Left colon (tissue), 2 donors: ENCODE results near the gene CRHBP. TPM values are rescaled to one million over a fixed set of nuclear protein-coding genes. Genes with fewer than 3 reads are reported as not detected.

Source experiments
- ATAC-seq: fragments of 200-7000 bp; cut with Tn5 transposase; one replicate; pipeline ENCODE4 v1.9.1; 2020; ENCODE audit warnings: mild to moderate bottlenecking, moderate library complexity
- DNase-seq, 2 donors: peaks; one replicate each; pipeline ENCODE4 v3.0.0-alpha.2; 2020
- intact Hi-C, 2 donors: fragments of 100-400 bp; cut with DNase I in 1 of 2; cut with micrococcal nuclease in 1 of 2; formaldehyde crosslinking; loops; one replicate each; pipeline versions ENCODE4 v1.11.2 to v1.14.0; 2022; cut with DNase I, micrococcal nuclease
- total RNA-seq, 2 donors: library from RNA; stranded (reverse); fragmentation: NEBNext Ultra II Directional; extraction: Animal tissue kit (Norgen Biotek cat#: 25700); gene quantifications; one replicate each; pipeline ENCODE4 v1.2.1, GENCODE V29; 2021
- donor health status: DM: no; HTN: no; CAD: no.
- donor health status: DM: yes; HTN: yes; CAD: no.

The CRHBP gene
- total RNA-seq, 2 donors from 2014 or later: 0.87 TPM; not detected in 1

GRCh38 chr5:76999451-76999850 lies 46.6 kb downstream of the CRHBP start:
- intact Hi-C loops: no loop called here
- DNase-seq: no peak
- no peak for ATAC-seq

- ATAC-seq (no peak), DNase-seq (no peak)
- intact Hi-C loops: loop anchor here in 1 of 2 donors (10.0 kb wide), 1 partner anchor 128 kb away; no protein-coding TSS in a partner anchor
These were observed 50.4 kb downstream of the CRHBP start for GRCh38 chr5:77003246-77003645.

- intact Hi-C loops: loop anchor here in 1 of 2 donors (10.0 kb wide), 1 partner anchor 131 kb away; no protein-coding TSS in a partner anchor
- DNase-seq (no peak), ATAC-seq (no peak)
These were observed 53.3 kb downstream of the CRHBP start for GRCh38 chr5:77006124-77006523.

GRCh38 chr5:77008413-77008812 lies 55.6 kb downstream of the CRHBP start:
- intact Hi-C loops: loop anchor here in 1 of 2 donors (10.0 kb wide), 1 partner anchor 134 kb away; no protein-coding TSS in a partner anchor
- ATAC-seq (no peak), DNase-seq (no peak)

- ATAC-seq (no peak), DNase-seq (no peak)
- intact Hi-C loops: no loop called here
These were observed 57.4 kb downstream of the CRHBP start for GRCh38 chr5:77010243-77010642.

- intact Hi-C loops: no loop called here
- ATAC-seq: no peak
These were observed 58.7 kb downstream of the CRHBP start for GRCh38 chr5:77011498-77011897.

GRCh38 chr5:77012601-77013000 lies 59.8 kb downstream of the CRHBP start:
- ATAC-seq (no peak), DNase-seq (no peak)
- intact Hi-C loops: no loop called here

More at GRCh38 chr5:77011498-77011897, 58.7 kb downstream of the CRHBP start:
- no peak for DNase-seq

- intact Hi-C loops: no loop called here
- DNase-seq (no peak), ATAC-seq (peak; percentile 49)
These were observed 63.2 kb downstream of the CRHBP start for GRCh38 chr5:77015938-77016569.

- DNase-seq: no peak
- intact Hi-C loops: no loop called here
- ATAC-seq: no peak
These were observed 64.1 kb downstream of the CRHBP start for GRCh38 chr5:77016962-77017361.

- intact Hi-C loops: no loop called here
- DNase-seq: no peak
- no peak for ATAC-seq
These were observed 64.8 kb downstream of the CRHBP start for GRCh38 chr5:77017668-77018067.

Other genes starting within 250 kb of the CRHBP start
- gene F2R, start 236.9 kb upstream of the CRHBP start, total RNA-seq: 1 to 10 TPM; 5.3 to 5.5 TPM
- 100 to 1,000 TPM; 174 to 180 TPM for gene F2RL1, start 134.0 kb upstream of the CRHBP start, total RNA-seq
- gene S100Z, start 103.0 kb upstream of the CRHBP start, total RNA-seq: under 1 TPM in 1 of 2 donors, not detected in 1; 0.31 TPM
- gene AGGF1, start 77.4 kb downstream of the CRHBP start, total RNA-seq: 10 to 100 TPM; 18.3 to 20.1 TPM
- gene ZBED3, start 134.2 kb downstream of the CRHBP start, total RNA-seq: 1 to 10 TPM; 8.1 to 9.5 TPM